ENCODE results near the gene BRWD1.

The BRWD1 gene

GRCh38 chr21:39134288-39134810 is 179.1 kb downstream of the BRWD1 start:
- no peak for DNase-seq (ENCODE audit: low spot score)
